CD4-positive, alpha-beta T cell treated with Interferon alpha-2 for 1 hour (primary cell): ENCODE measurements around the gene ALS2CL.

Source experiments
- DNase-seq, 2 donors: peaks; one replicate each; pipeline ENCODE4 v3.0.0-alpha.2; 2020 to 2022

The ALS2CL gene

DNA sequence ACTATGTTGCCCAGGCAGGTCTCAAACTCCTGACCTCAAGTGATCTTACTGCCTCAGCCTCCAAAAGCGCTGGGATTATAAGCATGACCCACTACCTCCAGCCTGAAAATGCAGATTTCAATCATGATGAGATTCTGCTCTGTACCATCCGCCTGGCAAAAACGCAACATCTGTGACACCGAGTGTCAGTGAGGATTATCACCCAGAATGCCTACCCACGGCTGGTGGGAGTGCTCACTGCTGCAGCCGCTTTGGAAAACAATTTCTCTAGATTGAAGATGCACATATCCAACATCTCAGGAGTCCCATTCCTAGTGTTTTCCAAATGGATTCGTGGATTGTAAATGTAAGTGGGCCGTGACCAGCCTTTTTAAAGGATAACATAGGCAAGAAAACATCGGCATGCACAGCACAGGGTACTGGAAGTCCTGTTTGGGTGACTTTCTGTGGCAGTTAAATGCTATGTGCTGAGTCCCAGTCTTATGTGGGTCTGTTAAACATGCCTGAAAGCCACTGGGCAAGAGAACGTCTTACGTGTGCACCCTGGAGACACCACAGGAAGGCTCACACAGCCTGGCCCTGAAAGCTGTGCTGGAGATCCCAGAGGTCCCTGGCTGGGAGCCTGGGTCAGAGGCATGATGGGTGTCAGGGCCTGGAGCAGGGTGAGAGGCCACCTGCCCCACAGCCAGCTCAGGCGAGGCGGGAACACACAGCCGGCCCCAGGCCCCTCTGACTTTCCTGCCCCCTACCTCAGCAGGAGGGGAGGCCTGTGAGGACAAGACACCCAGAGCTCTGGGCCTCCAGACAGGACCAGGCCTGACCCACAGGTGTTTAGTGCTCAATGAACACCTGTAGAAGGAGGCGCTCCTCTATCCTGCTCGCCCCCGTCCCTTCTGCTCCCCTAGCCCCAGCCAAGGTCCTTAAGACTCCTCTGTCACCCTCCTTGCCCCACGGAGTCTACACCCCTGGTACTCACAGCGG, 23.3 kb upstream of the ALS2CL start:
- DNase-seq = no peak

DNA sequence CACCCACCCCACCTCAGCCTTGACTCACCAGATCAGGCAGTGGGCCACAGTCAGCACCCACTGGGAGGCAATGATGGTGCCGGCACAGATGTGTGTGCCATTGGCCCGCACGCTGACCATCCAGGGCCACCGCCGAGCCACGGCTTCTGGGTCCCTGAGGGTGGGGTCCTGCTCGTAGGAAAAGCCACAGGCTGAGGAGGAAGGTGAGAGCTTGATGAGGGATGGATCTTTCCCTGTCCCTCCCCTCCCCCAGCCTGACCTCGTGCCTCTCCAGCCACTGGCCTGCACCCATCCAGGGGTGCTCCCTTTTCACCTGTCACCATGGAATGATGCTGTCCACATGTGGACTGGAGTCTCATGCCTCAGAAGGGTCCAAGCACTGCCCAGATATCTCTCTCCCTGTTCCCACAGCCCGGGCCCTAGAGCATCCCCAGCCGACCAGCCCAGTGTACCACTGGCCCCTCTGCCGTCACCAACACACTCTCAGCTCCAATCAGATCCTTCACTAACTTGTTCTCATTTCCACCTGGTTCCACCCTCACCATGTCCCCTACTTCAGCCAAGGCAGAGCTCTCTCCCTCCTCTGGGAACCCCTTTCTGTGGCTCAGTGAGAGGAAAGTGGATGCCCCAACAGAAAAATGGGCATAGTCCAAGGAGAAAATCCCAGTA, 22.2 kb upstream of the ALS2CL start:
- no peak for DNase-seq

DNA sequence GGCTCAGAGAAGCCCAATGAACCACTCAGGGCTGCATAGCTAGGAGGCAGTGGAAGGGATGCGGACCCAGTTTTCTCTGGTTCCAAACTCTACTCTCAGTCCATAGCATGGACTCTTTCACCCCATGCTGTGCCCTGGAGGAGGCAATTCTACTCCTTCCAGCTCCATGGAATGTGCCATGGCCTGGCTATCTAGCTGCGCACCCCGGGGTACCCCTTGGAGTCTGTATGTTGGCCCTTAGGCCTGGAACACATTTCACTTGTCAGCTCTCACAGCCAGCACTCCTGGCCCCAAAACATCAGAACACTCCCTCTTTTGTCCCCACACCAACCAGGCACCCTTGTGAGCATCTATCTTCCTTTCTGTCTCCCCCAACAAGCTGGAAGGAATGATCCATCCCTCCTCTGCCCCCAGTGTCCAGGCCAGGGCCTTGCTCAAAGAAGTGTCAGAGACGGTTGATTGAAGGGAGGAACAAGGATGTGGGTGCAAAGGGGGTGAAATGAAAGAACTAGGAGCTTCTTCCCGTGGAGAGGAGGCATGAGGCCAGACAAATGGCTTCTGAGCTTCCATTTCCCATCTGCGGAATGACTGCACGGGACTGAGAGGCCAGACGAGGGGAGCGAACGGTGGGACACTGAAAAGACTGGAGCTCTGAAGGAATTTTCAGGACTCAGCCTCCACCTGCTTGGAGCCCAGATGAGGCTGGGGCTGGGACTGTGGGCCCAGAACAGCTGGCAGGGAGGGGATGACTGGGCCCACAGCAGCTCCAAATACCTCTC, 21.4 kb upstream of the ALS2CL start:
- DNase-seq = no peak

DNA sequence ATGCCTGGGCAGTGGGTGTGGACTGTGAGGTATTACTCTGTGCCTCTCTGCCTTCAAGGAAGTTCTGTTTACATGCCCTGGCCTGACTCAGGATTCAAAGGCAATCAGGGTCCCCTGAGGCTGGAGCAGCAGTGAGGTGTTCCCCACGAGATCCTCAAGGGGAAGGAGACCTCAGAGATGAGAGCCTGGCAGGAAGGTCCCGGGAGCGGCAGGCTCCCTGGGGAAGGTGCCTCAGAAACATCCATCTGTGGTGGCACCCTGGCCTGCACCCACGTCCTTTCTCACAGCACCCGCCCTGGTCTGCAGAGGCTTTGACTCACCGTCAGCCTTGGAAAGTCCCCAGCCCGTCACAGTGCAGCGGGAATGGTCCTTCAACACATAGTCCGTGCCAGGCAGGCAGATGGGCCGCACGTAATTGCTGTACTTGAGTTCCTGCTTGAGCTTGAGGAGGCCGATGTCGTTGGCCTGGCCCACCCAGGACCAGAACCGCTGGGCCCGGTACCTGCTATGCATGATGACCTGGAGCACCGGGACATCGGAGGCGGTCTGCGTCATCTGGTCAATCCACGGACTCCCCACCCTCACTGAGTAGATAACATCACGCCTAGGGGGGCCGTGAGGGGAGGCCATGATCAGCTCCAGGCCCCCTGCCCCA, 20.5 kb upstream of the ALS2CL start:
- DNase-seq = no peak

DNA sequence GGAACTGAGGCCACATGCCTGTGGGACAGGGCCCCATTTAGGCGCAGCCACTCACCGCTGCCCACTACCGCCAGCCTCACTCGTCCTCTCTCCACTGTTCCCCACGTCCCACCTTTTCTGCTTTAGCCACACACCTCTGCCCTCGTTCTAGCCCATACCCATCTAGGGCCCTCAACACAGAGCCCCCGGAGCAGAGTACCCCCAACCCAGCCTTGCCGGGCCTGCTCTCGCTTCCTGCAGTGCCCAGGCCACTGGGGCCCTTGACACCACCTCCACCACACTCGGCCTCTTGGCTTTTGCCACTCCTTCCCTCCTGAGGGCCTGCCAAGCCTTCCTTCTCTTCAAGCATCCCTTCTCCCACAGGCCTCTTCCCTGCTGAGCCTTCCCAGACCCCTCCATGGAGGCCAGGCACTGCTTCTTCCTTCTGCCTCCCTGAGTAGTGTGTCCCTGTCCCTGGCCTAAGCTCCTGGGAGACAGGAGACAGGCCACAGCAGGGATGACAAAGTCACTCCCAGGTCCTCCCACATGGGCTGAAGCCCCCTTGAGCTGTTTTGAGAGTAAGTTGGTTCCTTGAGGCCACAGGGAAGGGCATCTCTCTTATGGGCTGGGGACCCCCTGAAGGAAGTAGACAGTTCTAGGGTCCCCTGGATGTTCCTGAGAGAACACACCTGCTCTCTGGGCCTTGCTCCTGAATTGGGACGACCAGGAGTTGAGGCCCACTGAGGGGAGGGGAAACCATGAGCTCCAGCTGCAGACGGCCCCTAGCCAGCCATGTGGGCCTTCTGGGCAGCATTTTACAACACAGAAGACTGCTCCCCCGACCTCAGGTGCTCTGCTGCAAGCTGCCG, 19.8 kb upstream of the ALS2CL start:
- DNase-seq = no peak

DNA sequence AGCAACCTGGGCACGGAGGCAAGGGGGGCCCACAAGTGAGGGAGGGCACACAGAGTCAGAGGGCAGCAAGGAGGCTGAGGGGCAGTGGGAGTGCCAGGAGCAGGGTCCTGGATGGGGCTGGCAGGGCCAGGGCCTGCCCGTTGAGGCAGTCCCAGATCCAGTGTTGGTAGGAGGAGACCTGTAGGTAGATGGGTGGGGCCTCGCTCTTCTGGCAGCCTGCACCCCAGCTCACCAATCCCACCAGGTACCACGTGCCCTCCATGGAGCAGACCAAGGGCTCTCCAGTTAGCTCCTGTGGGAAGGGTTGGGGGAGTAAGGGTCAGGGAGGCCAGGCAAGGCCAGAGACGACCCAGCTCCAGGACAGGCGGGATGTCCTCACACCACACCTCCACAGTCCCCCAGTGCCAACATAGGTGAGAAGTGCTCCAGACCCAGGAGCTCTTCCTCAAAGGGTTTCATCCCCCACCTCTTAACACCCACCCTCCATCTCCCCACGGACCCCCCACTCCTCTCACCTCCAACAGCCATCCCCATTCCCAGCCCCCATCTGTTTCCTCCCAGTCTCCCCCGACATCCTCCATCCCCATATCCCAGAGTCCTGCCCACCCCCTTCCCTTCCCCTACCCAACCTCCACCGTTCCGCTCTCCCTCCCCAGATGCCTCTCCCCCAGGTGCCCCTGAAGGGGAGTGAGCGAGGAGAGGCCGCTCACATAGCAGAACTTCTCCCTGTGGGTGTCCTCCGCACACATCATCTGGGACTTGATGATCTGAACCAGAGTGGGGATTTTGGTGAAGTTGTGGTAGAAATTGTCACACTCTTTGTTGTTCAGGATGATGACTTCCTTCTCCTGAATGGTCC, 18.9 kb upstream of the ALS2CL start:
- no peak for DNase-seq

DNA sequence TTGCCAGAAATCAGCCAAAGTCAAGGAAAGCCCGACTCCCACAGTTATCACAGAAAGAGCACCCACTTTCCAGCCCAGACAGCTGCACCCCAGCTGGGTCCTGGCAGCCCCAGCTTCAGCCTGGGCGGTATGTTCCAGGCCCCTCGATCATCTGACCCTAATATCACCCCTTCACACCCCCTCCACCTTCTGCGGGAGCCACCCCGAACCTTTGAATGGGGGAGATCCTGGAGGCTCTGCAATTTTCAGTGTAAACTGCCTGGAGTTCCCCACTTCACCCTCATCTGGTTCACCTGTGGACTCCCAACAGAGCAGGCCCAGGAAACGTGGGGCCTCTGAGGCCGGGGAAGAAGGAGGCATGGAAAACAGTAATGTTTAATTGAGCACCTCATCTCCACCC, 18.3 kb upstream of the ALS2CL start:
- DNase-seq = no peak

DNA sequence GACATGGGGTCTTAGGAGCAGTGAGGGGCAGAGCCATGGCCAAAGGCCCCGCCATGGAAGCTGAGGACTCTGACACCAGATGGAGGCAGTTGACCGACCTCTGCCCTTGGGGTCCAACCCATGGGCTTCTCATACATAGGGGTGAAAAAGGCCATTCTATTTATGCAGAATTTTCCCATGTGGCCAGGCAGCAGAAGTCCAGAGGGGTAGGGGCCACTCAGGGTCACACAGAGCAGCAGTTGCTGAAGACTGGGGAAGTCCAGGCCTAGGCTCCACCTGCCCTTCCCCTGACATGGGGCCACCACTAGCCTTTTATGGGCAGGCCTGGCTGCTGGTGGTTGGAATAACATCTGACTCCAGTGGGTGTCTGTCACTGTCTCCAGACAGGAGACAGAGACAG, 17.8 kb upstream of the ALS2CL start:
- no peak for DNase-seq

DNA sequence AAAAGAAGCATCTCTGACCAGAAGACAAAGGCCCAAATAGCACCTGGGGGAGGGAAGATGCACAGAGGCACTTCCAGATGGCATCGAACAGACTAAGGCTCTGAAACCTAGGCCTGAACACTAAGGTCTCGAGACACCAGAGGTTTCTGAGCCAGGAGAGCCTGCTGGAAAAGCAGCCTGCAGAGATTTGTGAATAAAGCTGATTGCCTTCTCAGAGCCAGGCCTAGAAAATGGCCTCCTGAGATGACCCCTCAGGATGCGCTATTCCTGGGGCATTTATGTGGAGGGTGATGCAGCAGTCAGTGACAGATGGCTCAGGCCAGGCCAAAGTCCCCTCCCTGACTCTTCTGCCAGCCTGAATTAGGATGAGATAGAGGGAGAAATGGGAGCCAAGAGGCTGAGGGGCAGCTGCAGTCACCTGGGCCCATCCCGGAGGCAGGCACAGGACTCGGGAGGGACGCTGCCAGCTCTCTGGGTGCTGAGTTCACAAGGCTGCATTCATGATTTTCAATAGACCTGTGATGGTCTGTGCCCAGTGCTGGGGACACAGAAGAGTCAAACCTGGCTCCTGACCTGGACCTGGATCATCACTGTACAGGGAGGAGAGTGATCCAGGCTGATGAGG, 17.3 kb upstream of the ALS2CL start:
- DNase-seq = no peak

DNA sequence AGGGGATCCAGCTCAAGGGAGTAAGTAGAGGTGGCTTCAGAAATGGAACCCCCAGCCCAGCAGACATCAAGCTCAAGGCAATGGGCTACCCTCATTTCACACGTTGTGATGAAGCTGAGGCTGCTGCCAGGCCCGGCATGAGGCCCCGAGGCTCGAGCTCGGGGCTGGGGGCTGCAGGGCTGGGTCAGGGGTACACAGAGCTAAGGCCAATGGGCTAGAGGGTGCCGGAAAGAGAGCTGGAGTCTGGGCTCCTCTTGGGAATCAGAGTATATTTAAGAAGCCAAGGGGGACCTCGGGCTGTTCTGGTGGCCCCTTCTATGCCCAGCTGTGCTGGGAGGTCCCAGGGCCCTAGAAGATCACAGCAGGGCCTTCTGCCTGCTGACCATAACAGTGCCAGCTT, 16.8 kb upstream of the ALS2CL start:
- DNase-seq = no peak

DNA sequence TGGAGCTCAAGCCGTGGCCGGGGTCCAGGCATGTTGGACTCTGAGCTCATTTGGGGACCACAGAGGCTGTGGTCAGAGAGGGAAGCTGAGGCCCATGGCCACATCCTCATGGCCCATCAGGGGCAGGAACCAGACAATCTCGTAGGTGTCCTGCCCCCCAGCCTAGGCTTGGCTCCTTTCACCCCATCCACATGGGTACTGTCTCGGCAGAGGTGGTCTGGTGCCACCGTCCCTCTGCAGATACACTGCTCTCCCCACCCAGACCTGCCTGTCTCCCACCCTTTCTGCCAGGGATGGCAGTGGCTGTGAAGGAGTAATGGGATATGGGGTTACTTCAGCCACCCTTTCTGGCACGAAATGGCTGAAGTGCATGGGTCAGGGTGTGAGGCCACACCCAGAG, 16.2 kb upstream of the ALS2CL start:
- no peak for DNase-seq

DNA sequence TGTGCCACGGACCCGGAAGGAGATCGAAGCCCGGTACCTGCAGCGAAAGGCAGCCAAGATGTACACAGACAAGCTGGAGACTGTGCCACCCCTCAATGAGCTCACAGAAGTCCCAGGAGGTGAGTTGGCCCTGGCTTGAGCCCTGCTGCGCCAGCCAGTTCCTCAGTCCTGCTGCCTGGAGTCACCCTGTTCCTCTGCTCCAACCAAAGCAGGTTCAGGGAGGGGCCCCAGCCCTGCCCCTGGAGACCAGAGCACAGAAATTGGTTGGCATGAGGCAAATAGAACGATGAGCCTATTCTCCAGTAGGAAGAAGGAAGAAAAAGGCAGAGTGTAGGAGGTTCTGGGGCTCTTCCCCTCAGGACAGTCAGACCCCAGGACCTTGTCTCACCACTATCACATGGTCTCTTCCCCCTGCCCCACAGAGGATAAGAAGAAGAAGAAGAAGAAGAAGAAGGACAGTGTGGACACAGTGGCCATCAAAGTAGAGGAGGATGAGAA, 15.7 kb upstream of the ALS2CL start:
- DNase-seq = no peak

DNA sequence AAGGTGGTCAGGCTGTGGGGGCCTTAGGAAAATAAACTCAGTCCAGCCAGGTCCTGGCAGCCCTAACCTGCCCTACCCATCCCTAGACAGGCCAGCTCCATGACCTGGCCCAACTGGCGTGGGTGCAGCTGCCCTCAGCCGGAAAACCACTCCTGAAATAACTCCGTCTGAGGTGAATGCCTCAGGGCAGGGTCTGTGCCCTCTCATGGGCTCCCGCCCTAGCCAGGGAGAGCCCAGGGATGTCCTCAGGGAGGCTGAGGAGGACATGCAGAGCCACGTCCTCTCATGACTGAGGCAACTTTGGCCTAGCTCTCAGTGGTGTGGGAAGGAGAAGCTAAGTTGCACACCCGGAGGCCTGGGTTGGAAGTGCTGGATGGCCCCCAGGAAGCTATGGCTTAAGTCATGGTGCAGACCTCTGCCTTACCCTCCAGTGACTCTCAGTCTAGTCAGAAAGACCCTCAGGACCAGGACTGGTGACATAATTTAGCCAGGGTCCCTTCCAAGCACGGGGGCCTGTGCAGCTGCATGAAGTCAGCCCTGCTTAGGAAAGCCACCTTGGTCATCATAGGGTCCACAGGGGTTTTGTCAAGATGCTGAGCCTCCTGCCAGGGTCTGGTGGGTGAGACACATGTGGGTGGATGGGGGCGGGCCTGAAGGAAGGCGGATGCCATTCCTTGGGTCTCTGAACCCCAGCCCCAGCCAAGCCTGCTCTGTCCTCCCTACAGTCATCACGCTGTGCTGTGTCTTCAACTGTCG, 15.1 kb upstream of the ALS2CL start:
- no peak for DNase-seq

DNA sequence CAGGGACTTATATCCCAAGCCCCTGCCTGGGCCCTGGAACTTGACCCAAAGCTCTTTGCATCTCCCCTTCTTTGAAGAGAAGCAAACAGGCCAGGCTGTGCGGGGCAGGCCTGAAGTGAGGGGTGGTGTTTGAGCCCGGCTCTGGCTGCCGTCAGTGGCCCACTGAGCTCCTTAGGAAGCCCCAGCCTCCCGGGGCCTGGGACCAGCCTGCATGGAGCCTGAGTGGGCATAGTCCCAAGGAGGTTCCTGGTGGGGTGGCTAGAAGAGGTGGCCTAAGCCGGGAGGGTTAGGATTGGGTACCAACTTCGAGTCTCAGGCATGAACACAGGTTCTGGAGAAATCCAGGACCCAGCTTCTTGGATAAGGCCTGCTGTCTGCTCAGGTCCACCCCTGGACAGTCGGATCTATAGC, 14.1 kb upstream of the ALS2CL start:
- no peak for DNase-seq

DNA sequence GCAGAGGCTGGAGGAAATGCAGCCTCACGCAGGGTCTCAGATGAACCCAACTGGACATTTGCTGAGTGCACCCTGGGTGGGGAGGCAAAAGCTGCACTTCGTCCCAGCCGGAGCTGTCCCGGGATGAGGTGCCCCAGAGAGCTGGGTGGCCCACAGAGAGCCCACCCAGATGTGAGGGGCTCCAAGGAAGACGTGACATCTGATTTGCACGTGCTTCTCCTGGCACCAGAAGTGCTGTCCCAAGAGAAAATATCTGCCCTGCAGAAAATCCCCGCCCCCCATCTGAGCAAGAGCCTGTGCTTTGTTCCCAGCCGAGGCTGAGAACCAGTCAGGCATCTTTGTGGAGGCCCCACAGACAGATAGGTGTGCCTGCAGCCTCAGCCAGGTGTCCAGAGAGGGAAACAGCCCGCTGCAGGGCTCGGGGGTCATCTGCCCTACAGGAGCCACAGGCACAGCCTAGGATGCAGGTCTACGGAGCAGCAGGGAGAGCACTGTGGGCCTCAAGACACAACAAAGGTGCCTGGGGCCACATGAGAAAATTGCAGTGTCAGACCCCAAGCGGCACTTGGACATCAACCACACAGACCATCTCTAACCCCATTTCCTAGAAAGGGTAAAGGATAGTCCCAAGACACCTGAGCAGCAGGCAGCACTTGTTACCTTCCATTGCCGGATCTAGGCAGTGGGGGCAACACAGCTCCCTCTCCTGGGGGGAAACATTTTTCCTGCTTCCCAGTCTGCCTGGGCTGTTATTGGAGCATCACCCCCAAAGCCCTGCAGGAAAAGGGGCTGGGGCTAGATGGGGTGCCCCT, 13.5 kb upstream of the ALS2CL start:
- no peak for DNase-seq

DNA sequence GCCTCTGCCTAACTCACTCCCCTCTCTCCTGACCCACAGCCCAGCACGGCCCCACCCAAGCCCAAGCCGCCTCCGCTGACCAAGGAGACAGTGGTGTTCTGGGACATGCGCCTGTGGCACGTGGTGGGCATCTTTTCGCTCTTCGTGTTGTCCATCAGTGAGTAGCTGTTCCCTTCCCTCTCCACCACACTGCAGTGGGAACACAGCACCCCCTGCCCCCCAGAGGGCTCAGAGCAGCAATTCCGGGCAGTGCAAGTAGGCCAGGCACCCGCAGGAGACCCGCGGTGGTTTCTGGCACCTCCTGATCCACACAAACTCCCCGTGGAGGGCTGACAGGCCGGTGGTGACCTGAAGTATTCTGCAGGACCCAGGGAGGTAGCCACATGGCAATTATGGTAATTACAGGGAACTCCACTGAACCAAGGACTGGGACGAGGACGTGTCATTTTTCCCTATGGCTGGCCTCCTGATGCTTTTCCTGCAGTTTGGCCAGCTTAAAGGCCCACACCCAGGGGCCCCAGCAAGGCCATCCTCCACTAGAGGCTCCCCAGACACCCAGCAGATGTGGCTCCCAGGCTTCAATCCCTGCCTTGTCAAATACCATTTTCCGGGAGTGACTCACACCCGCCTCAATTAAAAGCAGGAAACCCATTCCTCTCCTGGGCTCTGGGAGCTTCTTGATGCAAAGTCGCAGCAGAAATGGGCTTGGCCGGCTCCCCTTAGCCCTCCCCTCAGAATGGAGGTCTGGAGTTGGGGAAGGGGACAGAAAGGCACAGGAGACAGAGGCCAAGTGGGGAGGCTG, 12.5 kb upstream of the ALS2CL start:
- DNase-seq = no peak

DNA sequence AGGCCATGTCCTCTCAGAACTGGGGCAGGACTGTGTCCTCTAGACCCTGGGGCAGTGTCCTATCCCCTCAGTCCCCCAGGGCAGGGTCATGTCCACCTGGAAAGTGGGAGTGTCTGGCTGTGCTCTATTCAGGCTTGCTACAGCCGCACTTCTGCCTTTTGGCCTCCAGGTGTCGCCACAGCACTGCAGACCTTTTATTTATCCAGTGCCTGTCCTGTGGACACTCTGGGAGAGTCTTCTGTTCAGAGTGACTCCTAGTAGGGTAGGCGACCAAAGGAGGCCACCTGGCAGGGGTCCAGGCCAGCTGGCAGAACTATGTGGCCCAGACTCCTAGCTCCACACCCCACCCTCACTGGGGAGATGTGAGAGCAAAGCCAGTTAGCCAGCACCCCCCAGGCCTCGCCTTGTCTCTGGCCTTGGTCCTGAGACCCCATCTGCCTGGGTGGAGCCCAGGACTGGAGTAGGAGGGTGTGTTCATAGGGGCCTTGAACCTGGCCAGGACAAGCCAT, 11.6 kb upstream of the ALS2CL start:
- DNase-seq = peak; percentile 65 to 76
